MCF 10A (cell line): Measurements from ENCODE around the gene G3BP2. TPM values are rescaled to one million over a fixed set of nuclear protein-coding genes. Genes with fewer than 3 reads are reported as not detected.

Experiments
- BruUV-seq: library from RNA; stranded (reverse); fragments of 400-500 nt; replicated peaks from 2 replicates; lab custom pipeline; 2021; lab: Mats Ljungman, UMichigan
- CTCF ChIA-PET: fragments of 300-600 bp; sonication (Branson Sonifier 250); formaldehyde crosslinking; extraction: SDS; loops from one replicate; lab custom pipeline; 2021; ENCODE audit warnings: antibody characterized with exemption, inconsistent platforms; lab: Yijun Ruan, JAX
- POLR2A ChIA-PET: fragments of 300-600, 350-650 bp; sonication (Branson Sonifier 250); formaldehyde crosslinking; extraction: SDS; loops from one replicate; lab custom pipeline; 2020; ENCODE audit warnings: antibody characterized with exemption, inconsistent platforms; lab: Yijun Ruan, JAX
- DNase-seq: peaks from one replicate; pipeline ENCODE4 v3.0.0-alpha.2; 2018; ENCODE audit not compliant: unreplicated experiment
- H3K27ac Mint-ChIP-seq: one replicate; pipeline ENCODE4 v1.8.0; 2022; ENCODE audit warnings: mild to moderate bottlenecking, low read depth, mixed read lengths; ENCODE audit not compliant: unreplicated experiment
- H3K27me3 Mint-ChIP-seq: one replicate; pipeline ENCODE4 v1.8.0; 2022; ENCODE audit warnings: mixed read lengths; ENCODE audit not compliant: insufficient read depth, unreplicated experiment
- H3K36me3 Mint-ChIP-seq: one replicate; pipeline ENCODE4 v1.8.0; 2022; ENCODE audit warnings: mild to moderate bottlenecking, moderate library complexity, mixed read lengths; ENCODE audit not compliant: insufficient read depth, unreplicated experiment
- H3K4me1 Mint-ChIP-seq: one replicate; pipeline ENCODE4 v1.8.0; 2022; ENCODE audit warnings: mixed read lengths; ENCODE audit not compliant: insufficient read depth, unreplicated experiment
- H3K4me3 Mint-ChIP-seq: one replicate; pipeline ENCODE4 v1.8.0; 2022; ENCODE audit warnings: mild to moderate bottlenecking, moderate library complexity, mixed read lengths; ENCODE audit not compliant: unreplicated experiment
- H3K9me3 Mint-ChIP-seq: one replicate; pipeline ENCODE4 v1.8.0; 2022; ENCODE audit warnings: mixed read lengths; ENCODE audit not compliant: unreplicated experiment
- intact Hi-C: fragments of 100-400 bp; cut with micrococcal nuclease; formaldehyde crosslinking; loops from 2 replicates; pipeline ENCODE4 v1.14.1; 2022
- total RNA-seq: library from RNA; stranded (reverse); gene quantifications from 2 replicates; pipeline ENCODE4 v1.2.3, GENCODE V29; 2022
- TF ChIP-seq, protein P1 (sequence below): fragments of 200-600 bp; IDR thresholded peaks from one replicate; pipeline ENCODE4 v1.8.0; 2022; ENCODE audit warnings: antibody characterized with exemption, mild to moderate bottlenecking; ENCODE audit not compliant: unreplicated experiment

The G3BP2 gene
- total RNA-seq, 1 experiment from 2014 or later, result 179 TPM

DNA sequence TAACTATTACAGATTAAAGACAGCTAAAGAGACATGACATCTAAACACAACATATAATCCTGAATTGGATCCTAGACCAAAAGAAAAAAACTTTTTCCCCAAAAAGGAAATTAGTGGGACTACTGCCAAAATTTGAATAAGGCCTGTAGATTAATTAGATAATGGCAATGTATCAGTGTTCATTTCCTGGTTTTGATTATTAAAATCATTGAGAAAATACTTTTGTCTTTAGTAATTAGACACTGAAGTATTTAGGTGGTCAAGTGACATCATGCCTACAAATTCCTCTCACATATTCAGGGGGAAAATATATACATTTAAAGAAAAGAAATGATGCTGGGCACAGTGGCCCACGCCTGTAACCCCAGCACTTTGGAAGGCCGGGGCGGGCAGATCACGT is 40.8 kb upstream of the G3BP2 start:
- BruUV-seq, result no TSS peak
- TF ChIP-seq, protein P1, sequence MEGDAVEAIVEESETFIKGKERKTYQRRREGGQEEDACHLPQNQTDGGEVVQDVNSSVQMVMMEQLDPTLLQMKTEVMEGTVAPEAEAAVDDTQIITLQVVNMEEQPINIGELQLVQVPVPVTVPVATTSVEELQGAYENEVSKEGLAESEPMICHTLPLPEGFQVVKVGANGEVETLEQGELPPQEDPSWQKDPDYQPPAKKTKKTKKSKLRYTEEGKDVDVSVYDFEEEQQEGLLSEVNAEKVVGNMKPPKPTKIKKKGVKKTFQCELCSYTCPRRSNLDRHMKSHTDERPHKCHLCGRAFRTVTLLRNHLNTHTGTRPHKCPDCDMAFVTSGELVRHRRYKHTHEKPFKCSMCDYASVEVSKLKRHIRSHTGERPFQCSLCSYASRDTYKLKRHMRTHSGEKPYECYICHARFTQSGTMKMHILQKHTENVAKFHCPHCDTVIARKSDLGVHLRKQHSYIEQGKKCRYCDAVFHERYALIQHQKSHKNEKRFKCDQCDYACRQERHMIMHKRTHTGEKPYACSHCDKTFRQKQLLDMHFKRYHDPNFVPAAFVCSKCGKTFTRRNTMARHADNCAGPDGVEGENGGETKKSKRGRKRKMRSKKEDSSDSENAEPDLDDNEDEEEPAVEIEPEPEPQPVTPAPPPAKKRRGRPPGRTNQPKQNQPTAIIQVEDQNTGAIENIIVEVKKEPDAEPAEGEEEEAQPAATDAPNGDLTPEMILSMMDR, result no peak
- H3K9me3 Mint-ChIP-seq, result no peaks in the 10 kb centered on the region
- intact Hi-C loops, result no loop called here
- H3K4me3 Mint-ChIP-seq, result no peak overlapping the region
- CTCF ChIA-PET, result interaction anchor here (2.3 kb wide), 1 partner anchor 10 kb away, joined by 16 read pairs; the partner anchor contains the start of gene USO1
- H3K27ac Mint-ChIP-seq, result no peak overlapping the region
- POLR2A ChIA-PET, result interaction anchor here (6.1 kb wide), 1 partner anchor 10 kb away, joined by 33 read pairs; the partner anchor contains the start of gene USO1
- no peaks in the 10 kb centered on the region for H3K4me1 Mint-ChIP-seq
- no peaks in the 10 kb centered on the region for H3K27me3 Mint-ChIP-seq
- no peak for DNase-seq
- peaks cover 15% of the 10 kb centered on the region for H3K36me3 Mint-ChIP-seq

DNA sequence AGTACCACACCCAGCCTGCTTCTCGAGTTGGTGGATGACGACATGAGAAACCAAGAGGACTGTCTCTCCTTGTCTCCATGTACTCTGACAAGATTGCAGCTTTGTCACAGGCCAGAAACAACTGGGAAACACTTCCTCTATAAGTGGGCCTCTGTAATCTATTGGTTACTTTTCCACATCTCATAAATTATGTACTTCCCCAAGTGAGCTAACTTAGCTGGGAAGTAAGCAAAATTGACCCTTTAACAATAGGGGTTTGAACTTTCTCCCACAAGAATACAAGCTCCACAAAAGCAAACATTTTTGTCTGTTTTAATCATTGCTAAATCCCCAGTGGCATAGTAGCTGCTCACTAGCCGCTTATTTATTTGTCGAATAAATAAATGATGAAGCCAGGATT is 37.0 kb upstream of the G3BP2 start:
- DNase-seq, result no peak
- ChIA-PET CTCF (interaction anchor here (1.6 to 1.8 kb wide), 2 partner anchors 13 to 138 kb away, joined by 7 to 10 read pairs; no protein-coding TSS in a partner anchor), POLR2A (interaction anchor here (0.7 to 6.1 kb wide), 2 partner anchors 14 to 30 kb away, joined by 10 to 33 read pairs; partner anchors contain the start of gene USO1)
- TF ChIP-seq, protein P1, result no peak
- Mint-ChIP-seq H3K27me3 (no peaks in the 10 kb centered on the region), H3K36me3 (peaks cover 8% of the 10 kb centered on the region), H3K4me1 (no peaks in the 10 kb centered on the region), H3K4me3 (no peak overlapping the region), H3K9me3 (no peaks in the 10 kb centered on the region), H3K27ac (no peak overlapping the region)
- BruUV-seq, result no TSS peak
- intact Hi-C loops, result no loop called here

DNA sequence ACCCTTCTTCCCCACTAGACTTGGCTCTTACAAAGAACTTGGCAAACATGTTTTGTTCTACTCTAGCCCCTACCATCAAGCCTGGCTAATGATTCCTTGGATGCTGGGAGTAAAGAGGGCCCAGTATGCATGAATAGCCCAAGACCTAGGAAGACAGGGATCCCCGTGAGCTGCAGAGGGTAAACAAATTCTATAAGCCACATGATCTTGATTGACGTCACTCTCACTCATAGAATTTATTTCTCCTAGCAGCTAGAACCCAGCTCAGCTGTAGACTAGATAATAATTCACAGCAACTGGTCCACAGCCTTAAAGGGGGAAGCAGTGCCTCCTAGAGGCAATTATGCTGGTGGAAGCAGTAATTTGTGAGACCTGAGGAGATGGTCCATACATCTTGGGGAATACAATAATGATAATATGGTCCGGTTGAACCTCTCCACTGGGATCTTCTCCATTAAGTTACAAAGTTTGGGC is 35.0 kb upstream of the G3BP2 start:
- TF ChIP-seq, protein P1, result no peak
- no TSS peak for BruUV-seq
- H3K27ac Mint-ChIP-seq, result no peak overlapping the region
- H3K36me3 Mint-ChIP-seq, result peaks cover 11% of the 10 kb centered on the region
- ChIA-PET POLR2A (no interaction called here), CTCF (interaction anchor here (1.6 kb wide), 1 partner anchor 140 kb away, joined by 7 read pairs; no protein-coding TSS in a partner anchor)
- DNase-seq, result no peak
- intact Hi-C loops, result no loop called here
- no peaks in the 10 kb centered on the region for H3K4me1 Mint-ChIP-seq
- H3K27me3 Mint-ChIP-seq, result no peaks in the 10 kb centered on the region
- H3K4me3 Mint-ChIP-seq, result no peak overlapping the region
- no peaks in the 10 kb centered on the region for H3K9me3 Mint-ChIP-seq

- no peak for DNase-seq
- peaks cover 11% of the 10 kb centered on the region for H3K36me3 Mint-ChIP-seq
- POLR2A ChIA-PET, result no interaction called here
- TF ChIP-seq, protein P1, result no peak
- no peaks in the 10 kb centered on the region for H3K27me3 Mint-ChIP-seq
- H3K4me3 Mint-ChIP-seq, result no peak overlapping the region
- H3K4me1 Mint-ChIP-seq, result no peaks in the 10 kb centered on the region
- CTCF ChIA-PET, result no interaction called here
- no TSS peak for BruUV-seq
- H3K27ac Mint-ChIP-seq, result no peak overlapping the region
- H3K9me3 Mint-ChIP-seq, result no peaks in the 10 kb centered on the region
- intact Hi-C loops, result no loop called here
Observed at GRCh38 chr4:75705198-75705977, 32.2 kb upstream of the G3BP2 start.
